Mucosa of rectum (tissue), 2 donors: ENCODE results near the gene PRTG.
"Not testable (repeated sequence)": the region's sequence is repeated elsewhere in the genome, so short reads cannot be mapped to it uniquely, and the experiment has no call there.

ENCODE experiments used
- H3K27ac ChIP-seq, 2 donors: one replicate each; pipeline ENCODE4 v1.7.0; 2013; ENCODE audit warnings: inconsistent platforms in 2 of 2, low read depth in 2 of 2, low read length in 2 of 2
- H3K27me3 ChIP-seq, 2 donors: one replicate each; pipeline ENCODE4 v1.7.0; 2013; ENCODE audit warnings: low read length in 2 of 2; ENCODE audit not compliant: control insufficient read depth in 2 of 2, insufficient read depth in 2 of 2
- H3K36me3 ChIP-seq, 2 donors: one replicate each; pipeline ENCODE4 v1.7.0; 2013; ENCODE audit warnings: low read length in 2 of 2; ENCODE audit not compliant: control insufficient read depth in 2 of 2, insufficient read depth in 2 of 2
- H3K4me1 ChIP-seq, 2 donors: one replicate each; pipeline ENCODE4 v1.7.0; 2013; ENCODE audit warnings: low read length in 2 of 2, mild to moderate bottlenecking in 1 of 2; ENCODE audit not compliant: control insufficient read depth in 2 of 2, insufficient read depth in 2 of 2
- H3K4me3 ChIP-seq, 2 donors: one replicate each; pipeline ENCODE4 v1.7.0; 2013; ENCODE audit warnings: low read length in 2 of 2
- H3K9ac ChIP-seq, 2 donors: one replicate each; pipeline ENCODE4 v1.7.0; 2013; ENCODE audit warnings: low read length in 2 of 2, low read depth in 1 of 2, mild to moderate bottlenecking in 1 of 2
- H3K9me3 ChIP-seq, 2 donors: one replicate each; pipeline ENCODE4 v1.7.0; 2013; ENCODE audit warnings: low read length in 2 of 2; ENCODE audit not compliant: control insufficient read depth in 2 of 2
- donor health status: healthy.
- donor health status: Normal muscosa, but diverticular disease.

Gene PRTG

GRCh38 chr15:55774113-55774970 lies 31.4 kb upstream of the PRTG start:
- no peaks in the 10 kb centered on the region for H3K36me3 ChIP-seq
- H3K4me3 ChIP-seq: no peak overlapping the region
- H3K9me3 ChIP-seq: no peaks in the 10 kb centered on the region
- H3K9ac ChIP-seq: no peak overlapping the region
- no peak overlapping the region for H3K27ac ChIP-seq
- no peaks in the 10 kb centered on the region for H3K4me1 ChIP-seq
- H3K27me3 ChIP-seq: no peaks in the 10 kb centered on the region

DNA sequence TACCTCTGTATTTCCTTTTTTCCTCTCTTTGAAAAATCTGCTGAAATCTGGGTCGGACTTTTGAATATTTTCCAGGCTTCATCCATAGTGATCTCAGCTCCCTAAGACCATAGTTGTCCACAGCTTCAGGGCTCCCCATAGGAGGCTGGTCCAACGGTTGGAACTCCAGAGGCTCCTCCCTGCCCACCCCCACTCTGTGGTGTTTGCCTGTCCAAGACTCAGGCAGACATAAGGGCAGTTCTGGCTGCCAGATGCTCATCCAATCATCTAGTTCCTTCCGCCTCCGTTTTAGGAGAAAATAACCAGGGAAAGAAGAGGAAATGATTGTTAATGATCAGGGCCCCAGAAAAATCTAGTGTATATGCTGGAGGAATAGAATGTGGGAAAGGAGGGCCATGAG lies 27.9 kb upstream of the PRTG start:
- H3K27me3 ChIP-seq: no peaks in the 10 kb centered on the region
- H3K9ac ChIP-seq: no peak overlapping the region
- no peaks in the 10 kb centered on the region for H3K4me1 ChIP-seq
- H3K36me3 ChIP-seq: no peaks in the 10 kb centered on the region
- no peak overlapping the region for H3K27ac ChIP-seq
- no peak overlapping the region for H3K4me3 ChIP-seq
- H3K9me3 ChIP-seq: no peaks in the 10 kb centered on the region

GRCh38 chr15:55770261-55770660 lies 27.3 kb upstream of the PRTG start:
- Histone ChIP-seq H3K4me1 (no peaks in the 10 kb centered on the region), H3K36me3 (no peaks in the 10 kb centered on the region), H3K9ac (no peak overlapping the region), H3K27me3 (no peaks in the 10 kb centered on the region), H3K4me3 (no peak overlapping the region), H3K9me3 (no peaks in the 10 kb centered on the region), H3K27ac (no peak overlapping the region)

DNA sequence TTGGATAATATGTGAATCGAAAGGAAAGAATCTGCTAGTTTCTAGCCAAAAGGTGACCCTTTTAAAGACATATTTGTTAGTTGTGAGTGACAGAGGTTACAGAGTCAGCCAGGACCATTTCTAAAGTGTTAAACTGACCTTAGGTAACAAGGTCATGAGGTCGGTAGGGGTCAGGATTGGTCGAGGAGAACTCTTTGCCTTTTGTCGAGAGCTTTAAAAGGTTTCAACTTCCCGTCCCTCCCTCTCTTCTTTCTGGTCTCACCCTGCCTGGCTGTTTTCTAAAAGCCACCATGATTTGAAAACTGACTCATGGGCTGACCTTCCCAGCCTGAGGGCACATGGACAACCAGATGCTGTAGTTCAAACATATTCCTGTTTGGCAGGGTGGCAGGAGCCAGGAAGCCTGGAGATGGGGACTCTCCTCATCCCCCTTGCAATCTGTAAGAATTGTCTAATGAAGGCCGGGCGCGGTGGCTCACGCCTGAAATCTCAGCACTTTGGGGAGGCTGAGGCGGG lies 25.8 kb upstream of the PRTG start:
- no peak overlapping the region for H3K27ac ChIP-seq
- no peak overlapping the region for H3K9ac ChIP-seq
- H3K36me3 ChIP-seq: no peaks in the 10 kb centered on the region
- H3K4me3 ChIP-seq: no peak overlapping the region
- no peaks in the 10 kb centered on the region for H3K4me1 ChIP-seq
- H3K27me3 ChIP-seq: no peaks in the 10 kb centered on the region
- H3K9me3 ChIP-seq: no peaks in the 10 kb centered on the region

DNA sequence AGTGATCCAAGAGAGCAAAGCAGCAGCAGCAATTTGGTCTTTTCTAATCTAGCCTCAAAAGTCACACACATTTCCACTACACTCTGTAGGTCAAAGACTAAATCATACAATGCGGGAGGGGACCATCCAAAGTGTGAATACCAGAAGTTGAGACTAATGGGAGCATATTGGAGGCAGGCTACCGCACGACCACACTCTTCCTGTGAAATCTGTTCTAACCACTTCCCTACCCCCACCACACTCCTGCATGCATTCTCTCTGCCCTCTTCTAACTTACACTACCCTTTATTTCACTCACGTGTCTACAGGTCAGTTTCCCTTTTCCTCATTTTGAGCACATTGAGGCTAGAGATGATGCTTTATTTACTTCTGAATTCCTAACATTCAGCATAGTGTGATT lies 23.7 kb upstream of the PRTG start:
- no peaks in the 10 kb centered on the region for H3K9me3 ChIP-seq
- no peak overlapping the region for H3K9ac ChIP-seq
- no peak overlapping the region for H3K4me3 ChIP-seq
- H3K36me3 ChIP-seq: no peaks in the 10 kb centered on the region
- H3K27me3 ChIP-seq: no peaks in the 10 kb centered on the region
- H3K27ac ChIP-seq: no peak overlapping the region
- no peaks in the 10 kb centered on the region for H3K4me1 ChIP-seq

GRCh38 chr15:55764398-55764797 lies 21.4 kb upstream of the PRTG start:
- H3K4me1 ChIP-seq: no peaks in the 10 kb centered on the region
- H3K4me3 ChIP-seq: no peak overlapping the region
- no peak overlapping the region for H3K27ac ChIP-seq
- no peak overlapping the region for H3K9ac ChIP-seq
- H3K27me3 ChIP-seq: no peaks in the 10 kb centered on the region
- no peaks in the 10 kb centered on the region for H3K9me3 ChIP-seq
- no peaks in the 10 kb centered on the region for H3K36me3 ChIP-seq

GRCh38 chr15:55758580-55758986 lies 15.6 kb upstream of the PRTG start:
- H3K9me3 ChIP-seq: no peaks in the 10 kb centered on the region
- no peaks in the 10 kb centered on the region for H3K27me3 ChIP-seq
- H3K36me3 ChIP-seq: no peaks in the 10 kb centered on the region
- no peaks in the 10 kb centered on the region for H3K4me1 ChIP-seq
- no peak overlapping the region for H3K4me3 ChIP-seq
- H3K9ac ChIP-seq: no peak overlapping the region
- H3K27ac ChIP-seq: no peak overlapping the region

DNA sequence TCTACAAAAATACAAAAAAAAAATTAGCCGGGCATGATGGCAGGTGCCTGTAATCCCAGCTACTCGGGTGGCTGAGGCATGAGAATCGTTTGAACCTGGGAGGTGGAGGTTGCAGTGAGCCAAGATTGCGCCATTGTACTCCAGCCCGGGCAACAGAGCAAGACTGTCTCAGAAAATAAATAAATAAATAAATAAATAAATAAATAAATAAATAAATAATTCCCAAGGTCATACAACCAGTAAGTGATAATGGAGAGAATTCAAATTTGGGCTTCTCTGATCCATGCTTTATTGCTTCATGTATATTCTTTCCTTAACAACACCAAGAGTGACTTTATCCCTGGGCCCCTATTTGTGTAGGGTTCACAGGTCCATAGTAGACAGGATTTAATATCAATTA lies 10.5 kb upstream of the PRTG start:
- not testable (repeated sequence) for H3K27ac ChIP-seq, H3K9me3 ChIP-seq, H3K4me1 ChIP-seq, H3K36me3 ChIP-seq, H3K4me3 ChIP-seq, H3K9ac ChIP-seq, H3K27me3 ChIP-seq

GRCh38 chr15:55750706-55751105 lies 7.8 kb upstream of the PRTG start:
- Histone ChIP-seq H3K9ac (no peak overlapping the region), H3K4me3 (no peak overlapping the region), H3K36me3 (no peaks in the 10 kb centered on the region), H3K9me3 (no peaks in the 10 kb centered on the region), H3K27ac (no peak overlapping the region), H3K4me1 (no peaks in the 10 kb centered on the region), H3K27me3 (peaks cover 0 to 4% of the 10 kb centered on the region in 2 donors)

DNA sequence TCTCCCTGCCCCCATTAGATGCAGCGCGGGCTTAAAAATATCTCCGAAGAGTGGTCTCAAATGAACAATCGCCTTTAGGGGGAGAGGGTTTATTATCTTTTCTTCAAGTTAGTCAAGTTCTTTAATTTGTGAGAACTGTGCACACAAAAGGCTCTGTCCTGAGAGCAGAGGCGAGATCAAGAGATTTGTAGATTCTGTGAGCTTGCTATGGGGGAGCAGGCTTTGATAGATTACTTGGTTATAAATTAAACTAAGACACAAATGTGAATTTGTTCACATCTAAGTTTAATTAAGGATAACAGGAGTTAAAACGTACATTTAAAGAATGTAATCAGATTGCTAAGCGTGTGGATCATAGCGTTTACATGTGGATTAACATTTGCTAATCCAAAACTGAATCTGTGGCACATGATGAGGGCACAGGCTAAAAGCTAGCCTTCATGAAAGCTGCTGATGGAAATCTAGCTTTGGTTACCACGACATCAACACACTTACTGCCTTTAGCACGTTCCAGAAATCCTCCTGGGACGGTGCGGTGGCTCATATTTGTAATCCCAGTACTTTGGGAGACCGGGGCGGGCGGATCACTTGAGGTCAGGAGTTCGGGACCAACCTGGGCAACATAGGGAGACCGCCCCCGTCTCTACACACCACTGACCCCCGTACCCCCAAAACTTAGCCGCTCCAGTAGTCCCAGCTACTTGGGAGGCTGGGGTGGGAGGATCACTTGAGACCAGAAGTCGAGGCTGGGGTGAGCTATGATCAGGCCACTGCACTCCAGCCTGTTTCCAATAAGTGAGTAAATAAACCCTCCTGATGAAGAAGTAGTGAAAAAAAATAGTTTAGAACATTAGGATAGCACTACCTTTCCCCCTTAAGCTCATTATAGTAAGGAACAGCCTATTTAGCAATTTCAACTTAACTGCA lies 1.0 kb upstream of the PRTG start:
- Histone ChIP-seq H3K4me3 (peak overlapping the region in 1 of 2 donors; percentile 61), H3K36me3 (no peaks in the 10 kb centered on the region), H3K9me3 (no peaks in the 10 kb centered on the region), H3K9ac (peak overlapping the region in 1 of 2 donors; percentile 38), H3K4me1 (peaks cover 6 to 8% of the 10 kb centered on the region in 2 donors), H3K27me3 (peaks cover 20 to 31% of the 10 kb centered on the region in 2 donors), H3K27ac (no peak overlapping the region)
